Thymus (tissue), 11 donors: Measurements from ENCODE around the gene SSH2. TPM values are rescaled to one million over a fixed set of nuclear protein-coding genes. Genes with fewer than 3 reads are reported as not detected.

Source experiments
- DNase-seq, 9 donors: peaks; one replicate each; pipeline ENCODE4 v3.0.0-alpha.2; 2013; ENCODE audit warnings: low spot score in 9 of 9, low read depth in 6 of 9, missing footprints in 1 of 9
- H3K27ac ChIP-seq, 2 donors: one replicate each; pipeline ENCODE4 v1.5.1; 2013; ENCODE audit warnings: control low read depth in 1 of 2, low read depth in 1 of 2, low read length in 1 of 2, mild to moderate bottlenecking in 1 of 2, moderate library complexity in 1 of 2
- H3K27me3 ChIP-seq, 2 donors: one replicate each; pipeline ENCODE4 v1.5.1; 2013; ENCODE audit warnings: low read length in 1 of 2; ENCODE audit not compliant: control insufficient read depth in 2 of 2, insufficient read depth in 1 of 2
- H3K36me3 ChIP-seq, 2 donors: one replicate each; pipeline ENCODE4 v1.5.1; 2013; ENCODE audit warnings: low read length in 1 of 2, mild to moderate bottlenecking in 1 of 2, moderate library complexity in 1 of 2; ENCODE audit not compliant: control insufficient read depth in 2 of 2, insufficient read depth in 2 of 2
- H3K4me1 ChIP-seq, 2 donors: one replicate each; pipeline ENCODE4 v1.5.1; 2013; ENCODE audit warnings: low read length in 2 of 2; ENCODE audit not compliant: control insufficient read depth in 2 of 2, insufficient read depth in 2 of 2
- H3K4me3 ChIP-seq, 2 donors: one replicate each; pipeline ENCODE4 v1.5.1; 2013; ENCODE audit warnings: low read length in 2 of 2, control low read depth in 1 of 2, mild to moderate bottlenecking in 1 of 2
- H3K9me3 ChIP-seq, 2 donors: one replicate each; pipeline ENCODE4 v1.5.1; 2013; ENCODE audit warnings: low read length in 1 of 2, mild to moderate bottlenecking in 1 of 2; ENCODE audit not compliant: control insufficient read depth in 2 of 2, insufficient read depth in 1 of 2
- WGBS: extraction: QIAGEN DNeasy Blood & Tissue Kit; methylation state at CpG from one replicate; pipeline ENCODE4 v1.1.7; 2013; 5-methylcytosine and 5-hydroxymethylcytosine counted together
- polyA plus RNA-seq: library from polyadenylated mRNA; stranded (reverse); fragments of 200-250 nt; gene quantifications from one replicate; pipeline ENCODE4 v1.2.3, GENCODE V29; 2013
- total RNA-seq: library from RNA; stranded (reverse); fragments of 120-200 nt; gene quantifications from one replicate; pipeline ENCODE4 v1.2.4, GENCODE V29; 2013
- donor health status: healthy.

The SSH2 gene
- total and polyA plus RNA-seq, 2 donors: 25.4 to 28.5 TPM

- Histone ChIP-seq H3K27ac (no peak overlapping the region), H3K27me3 (no peaks in the 10 kb centered on the region), H3K4me1 (peaks cover 8 to 31% of the 10 kb centered on the region in 2 donors), H3K9me3 (no peaks in the 10 kb centered on the region), H3K36me3 (peaks cover 0 to 24% of the 10 kb centered on the region in 2 donors), H3K4me3 (no peak overlapping the region)
- DNase-seq: no peak
- 98% methylated on average over 5 of the region's 5 CpGs for WGBS
Measured at GRCh38 chr17:29710891-29711418, 219.1 kb downstream of the SSH2 start.

- Histone ChIP-seq H3K4me3 (no peak overlapping the region), H3K4me1 (peaks cover 7 to 31% of the 10 kb centered on the region in 2 donors)
Measured at GRCh38 chr17:29710520-29710884, 219.5 kb downstream of the SSH2 start.

GRCh38 chr17:29709866-29710519 is 220.0 kb downstream of the SSH2 start:
- DNase-seq: no peak
- H3K4me1 ChIP-seq: peaks cover 12 to 35% of the 10 kb centered on the region in 2 donors
- no peaks in the 10 kb centered on the region for H3K9me3 ChIP-seq
- H3K27ac ChIP-seq: no peak overlapping the region
- peaks cover 0 to 19% of the 10 kb centered on the region in 2 donors for H3K36me3 ChIP-seq
- H3K27me3 ChIP-seq: no peaks in the 10 kb centered on the region
- H3K4me3 ChIP-seq: no peak overlapping the region
- WGBS: 93% methylated on average over 3 of the region's 3 CpGs

More at GRCh38 chr17:29710520-29710884, 219.5 kb downstream of the SSH2 start:
- Histone ChIP-seq H3K27me3 (no peaks in the 10 kb centered on the region), H3K27ac (no peak overlapping the region), H3K9me3 (no peaks in the 10 kb centered on the region), H3K36me3 (peaks cover 0 to 19% of the 10 kb centered on the region in 2 donors)
- no peak for DNase-seq
- WGBS: 98% methylated on average over 1 of the region's 1 CpG

GRCh38 chr17:29707212-29707571 is 222.8 kb downstream of the SSH2 start:
- H3K4me1 ChIP-seq: peaks cover 18 to 33% of the 10 kb centered on the region in 2 donors
- H3K9me3 ChIP-seq: no peaks in the 10 kb centered on the region
- H3K27me3 ChIP-seq: no peaks in the 10 kb centered on the region
- H3K36me3 ChIP-seq: peaks cover 2 to 18% of the 10 kb centered on the region in 2 donors
- H3K4me3 ChIP-seq: no peak overlapping the region
- peak overlapping the region; percentile 84 to 97 for H3K27ac ChIP-seq
- no peak for DNase-seq

- Histone ChIP-seq H3K4me1 (peaks cover 18 to 33% of the 10 kb centered on the region in 2 donors), H3K27ac (peak overlapping the region; percentile 84 to 97), H3K27me3 (no peaks in the 10 kb centered on the region), H3K4me3 (peak overlapping the region in 1 of 2 donors; percentile 32), H3K9me3 (no peaks in the 10 kb centered on the region), H3K36me3 (peaks cover 14 to 23% of the 10 kb centered on the region in 2 donors)
- DNase-seq: no peak
Measured at GRCh38 chr17:29706045-29706431, 224.0 kb downstream of the SSH2 start.

- Histone ChIP-seq H3K36me3 (peaks cover 14 to 29% of the 10 kb centered on the region in 2 donors), H3K4me3 (no peak overlapping the region), H3K4me1 (peaks cover 18 to 33% of the 10 kb centered on the region in 2 donors), H3K27ac (peak overlapping the region; percentile 84 to 97), H3K27me3 (no peaks in the 10 kb centered on the region), H3K9me3 (no peaks in the 10 kb centered on the region)
- peak in 1 of 9 donors; percentile 71 for DNase-seq
- WGBS: 23% methylated on average over 3 of the region's 3 CpGs
Measured at GRCh38 chr17:29705386-29705785, 224.6 kb downstream of the SSH2 start.

- Histone ChIP-seq H3K36me3 (peaks cover 14 to 71% of the 10 kb centered on the region in 2 donors), H3K9me3 (no peaks in the 10 kb centered on the region), H3K4me1 (peaks cover 7 to 18% of the 10 kb centered on the region in 2 donors), H3K27me3 (no peaks in the 10 kb centered on the region), H3K27ac (peak overlapping the region in 1 of 2 donors; percentile 58), H3K4me3 (no peak overlapping the region)
- DNase-seq: peak in 1 of 9 donors; percentile 50
- 95% methylated on average over 2 of the region's 2 CpGs for WGBS
Measured at GRCh38 chr17:29699283-29699682, 230.7 kb downstream of the SSH2 start.

- WGBS: 86% methylated on average over 1 of the region's 1 CpG
- peak overlapping the region in 1 of 2 donors; percentile 58 for H3K27ac ChIP-seq
- H3K9me3 ChIP-seq: no peaks in the 10 kb centered on the region
- no peak for DNase-seq
- H3K4me3 ChIP-seq: no peak overlapping the region
- no peaks in the 10 kb centered on the region for H3K27me3 ChIP-seq
- peaks cover 6 to 16% of the 10 kb centered on the region in 2 donors for H3K4me1 ChIP-seq
- H3K36me3 ChIP-seq: peaks cover 14 to 75% of the 10 kb centered on the region in 2 donors
Measured at GRCh38 chr17:29698837-29699236, 231.2 kb downstream of the SSH2 start.

- Histone ChIP-seq H3K4me1 (peaks cover 6 to 16% of the 10 kb centered on the region in 2 donors), H3K27me3 (no peaks in the 10 kb centered on the region), H3K27ac (peak overlapping the region in 1 of 2 donors; percentile 58), H3K36me3 (peaks cover 14 to 78% of the 10 kb centered on the region in 2 donors), H3K9me3 (no peaks in the 10 kb centered on the region), H3K4me3 (no peak overlapping the region)
- 98% methylated on average over 6 of the region's 6 CpGs for WGBS
- DNase-seq: no peak
Measured at GRCh38 chr17:29698019-29698777, 231.8 kb downstream of the SSH2 start.
